Gastrocnemius medialis (tissue), 4 donors: Measurements from ENCODE around the gene STK4.

Experiments used
- POLR2A ChIP-seq, 2 donors: fragments of 450-650 bp; IDR thresholded peaks; one replicate each; pipeline ENCODE4 v1.6.1; 2017; ENCODE audit warnings: antibody characterized with exemption in 2 of 2, mild to moderate bottlenecking in 2 of 2, moderate library complexity in 2 of 2
- TF ChIP-seq, protein P1 (sequence below), 5 experiments: fragments of 450-650 bp in 3 of 5; fragments of 200-600 bp in 2 of 5; sonication (generic) in 2 of 5; IDR thresholded peaks in 4 of 5; conservative IDR thresholded peaks in 1 of 5; 1 replicate in 4 of 5; 2 replicates in 1 of 5; pipeline ENCODE4 v1.5.1; 2016 to 2019; ENCODE audit warnings: antibody characterized with exemption in 5 of 5, mild to moderate bottlenecking in 3 of 5, moderate library complexity in 3 of 5

DNA sequence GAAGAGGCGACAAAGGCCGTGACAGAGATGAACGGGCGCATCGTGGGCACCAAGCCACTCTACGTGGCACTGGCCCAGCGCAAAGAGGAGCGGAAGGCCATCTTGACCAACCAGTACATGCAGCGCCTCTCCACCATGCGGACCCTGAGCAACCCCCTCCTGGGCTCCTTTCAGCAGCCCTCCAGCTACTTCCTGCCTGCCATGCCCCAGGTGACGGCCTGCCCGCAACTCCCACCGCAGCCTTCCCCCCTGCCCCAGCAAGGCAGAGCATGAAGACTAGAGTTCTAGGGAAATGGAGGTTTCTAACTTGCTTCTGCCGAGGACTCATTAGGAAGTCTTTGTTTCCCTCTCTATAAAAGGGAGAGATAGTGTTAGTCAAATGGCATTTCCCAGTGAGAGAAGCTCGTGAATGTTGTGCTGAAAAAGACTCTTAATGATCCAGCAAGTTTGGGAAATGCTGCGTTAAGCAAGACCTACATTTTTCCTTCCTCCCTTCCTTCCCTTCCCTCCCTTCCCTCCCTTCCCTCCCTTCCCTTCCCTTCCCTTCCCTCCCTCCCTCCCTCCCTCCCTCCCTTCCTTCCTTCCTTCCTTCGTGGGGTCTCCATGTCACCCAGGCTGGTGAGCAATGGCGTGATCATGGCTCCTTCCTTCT, 35.7 kb upstream of the STK4 start:
- TF ChIP-seq, protein P1, sequence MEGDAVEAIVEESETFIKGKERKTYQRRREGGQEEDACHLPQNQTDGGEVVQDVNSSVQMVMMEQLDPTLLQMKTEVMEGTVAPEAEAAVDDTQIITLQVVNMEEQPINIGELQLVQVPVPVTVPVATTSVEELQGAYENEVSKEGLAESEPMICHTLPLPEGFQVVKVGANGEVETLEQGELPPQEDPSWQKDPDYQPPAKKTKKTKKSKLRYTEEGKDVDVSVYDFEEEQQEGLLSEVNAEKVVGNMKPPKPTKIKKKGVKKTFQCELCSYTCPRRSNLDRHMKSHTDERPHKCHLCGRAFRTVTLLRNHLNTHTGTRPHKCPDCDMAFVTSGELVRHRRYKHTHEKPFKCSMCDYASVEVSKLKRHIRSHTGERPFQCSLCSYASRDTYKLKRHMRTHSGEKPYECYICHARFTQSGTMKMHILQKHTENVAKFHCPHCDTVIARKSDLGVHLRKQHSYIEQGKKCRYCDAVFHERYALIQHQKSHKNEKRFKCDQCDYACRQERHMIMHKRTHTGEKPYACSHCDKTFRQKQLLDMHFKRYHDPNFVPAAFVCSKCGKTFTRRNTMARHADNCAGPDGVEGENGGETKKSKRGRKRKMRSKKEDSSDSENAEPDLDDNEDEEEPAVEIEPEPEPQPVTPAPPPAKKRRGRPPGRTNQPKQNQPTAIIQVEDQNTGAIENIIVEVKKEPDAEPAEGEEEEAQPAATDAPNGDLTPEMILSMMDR (IDR thresholded peaks at IDR 0.05 in 4 of 5, conservative IDR thresholded peaks at IDR 0.05 in 1 of 5) = no peak
- TF ChIP-seq POLR2A (IDR thresholded peaks at IDR 0.05) = no peak
